PC-3 (cell line): ENCODE results near the gene ZFPM1.

Experiments
- CTCF ChIP-seq: fragments of 300-600 bp; sonication (generic); conservative IDR thresholded peaks from 2 replicates; pipeline ENCODE4 v1.5.1; 2017; ENCODE audit warnings: antibody characterized with exemption, low read depth, mild to moderate bottlenecking, low read length
- EZH2 ChIP-seq: fragments of 300-600 bp; sonication (generic); IDR thresholded peaks from one replicate; pipeline ENCODE4 v1.6.1; 2017; ENCODE audit warnings: antibody characterized with exemption, mild to moderate bottlenecking, low read length; ENCODE audit not compliant: unreplicated experiment

DNA sequence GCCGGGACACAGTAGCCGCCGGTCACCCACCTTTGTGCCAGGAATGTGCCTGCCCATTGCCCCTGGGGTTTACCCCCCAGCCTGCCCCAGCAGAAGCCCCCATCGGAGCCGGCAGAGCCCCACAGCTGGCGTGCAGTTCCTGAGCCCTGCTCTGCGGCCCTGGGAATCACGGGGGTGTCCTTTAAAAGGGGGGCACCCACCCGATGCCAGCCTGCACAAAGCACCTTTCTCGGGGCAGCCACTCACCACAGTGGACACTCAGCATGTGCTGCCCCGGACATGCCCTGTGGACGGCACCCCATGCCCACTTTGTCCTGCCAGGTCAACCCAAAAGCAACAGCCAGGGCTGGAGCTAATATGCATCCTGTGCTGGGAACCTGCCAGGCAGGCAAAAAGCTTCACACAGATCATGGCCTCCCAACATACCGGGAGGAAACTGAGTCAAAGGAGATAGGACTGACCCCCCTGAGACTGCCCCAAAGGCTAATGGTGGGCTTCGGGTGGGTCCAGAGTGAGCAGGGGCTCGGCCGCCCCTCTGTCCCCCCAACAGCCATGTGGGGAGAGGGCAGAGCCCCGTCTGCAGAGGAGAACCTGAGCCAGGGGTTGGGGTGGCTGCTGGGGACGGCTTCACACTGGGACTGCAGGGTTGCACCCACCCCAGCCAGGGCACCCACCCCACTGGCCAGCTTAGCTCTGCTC is 71.3 kb downstream of the ZFPM1 start:
- no peak for TF ChIP-seq CTCF
- TF ChIP-seq EZH2 = no peak
